ENCODE measurements around the gene ARMH4.

GRCh38 chr14:57998766-57999165, 153.2 kb downstream of the ARMH4 start:
- no peak for TF ChIP-seq CTCF (IDR thresholded peaks at IDR 0.05)
- TF ChIP-seq EP300 (IDR thresholded peaks at IDR 0.05): no peak
- no peak for TF ChIP-seq POLR2A (IDR thresholded peaks at IDR 0.05)
- TF ChIP-seq POLR2AphosphoS5 (IDR thresholded peaks at IDR 0.05): no peak

Measured in sigmoid colon (tissue), 4 donors.